HEK293T (cell line): ENCODE measurements around the gene MRPS2.

Experiments
- ELF4 ChIP-seq: fragments of 450-650 bp; IDR thresholded peaks from 2 replicates; pipeline ENCODE4 v1.6.1; 2017; ENCODE audit warnings: antibody characterized with exemption
- SP1 ChIP-seq: fragments of 450-650 bp; IDR thresholded peaks from 2 replicates; pipeline ENCODE4 v1.6.1; 2017

GRCh38 chr9:135490980-135491464 lies 9.5 kb upstream of the MRPS2 start:
- no peak for TF ChIP-seq SP1
- TF ChIP-seq ELF4, result no peak
